Activated T-cell treated with anti-CD3 and anti-CD28 coated beads, Interleukin-2, amount 50 U/mL, for 24 hours (primary cell): ENCODE measurements around the gene MAP2K6.

ENCODE experiments used
- DNase-seq: peaks from one replicate; pipeline ENCODE4 v3.0.0-alpha.2; 2020
- H3K27ac Mint-ChIP-seq: 2 replicates; pipeline ENCODE4 v1.8.0; 2020; ENCODE audit warnings: mild to moderate bottlenecking, mixed read lengths
- H3K27me3 Mint-ChIP-seq: 2 replicates; pipeline ENCODE4 v1.8.0; 2020; ENCODE audit warnings: mixed read lengths
- H3K36me3 Mint-ChIP-seq: 2 replicates; pipeline ENCODE4 v1.8.0; 2020; ENCODE audit warnings: low read depth, mixed read lengths
- H3K4me1 Mint-ChIP-seq: 2 replicates; pipeline ENCODE4 v1.8.0; 2020; ENCODE audit warnings: low read depth, mixed read lengths
- H3K4me3 Mint-ChIP-seq: 2 replicates; pipeline ENCODE4 v1.8.0; 2020; ENCODE audit warnings: mild to moderate bottlenecking, moderate library complexity, mixed read lengths
- H3K9me3 Mint-ChIP-seq: 2 replicates; pipeline ENCODE4 v1.8.0; 2020; ENCODE audit warnings: mixed read lengths

The MAP2K6 gene

DNA sequence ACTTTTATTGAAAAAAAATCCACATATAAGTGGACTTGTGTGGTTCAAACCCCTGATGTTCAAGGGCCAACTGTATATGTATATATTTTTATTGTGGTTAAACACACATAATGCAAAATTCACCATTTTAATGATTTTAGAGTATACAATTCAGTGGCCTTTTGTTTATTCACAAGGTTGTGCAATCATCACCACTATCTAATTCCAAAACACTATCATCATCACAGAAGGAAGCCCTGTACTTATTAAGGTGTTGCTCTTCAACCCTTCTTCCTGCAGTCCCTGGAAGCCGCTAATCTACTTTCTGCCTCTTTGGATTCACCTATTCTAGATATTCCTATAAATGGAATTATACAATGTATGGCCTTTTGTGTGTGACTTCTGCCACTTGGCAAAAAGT is 23.0 kb downstream of the MAP2K6 start:
- Mint-ChIP-seq H3K27ac (no peak overlapping the region), H3K4me3 (no peak overlapping the region), H3K27me3 (no peaks in the 10 kb centered on the region), H3K9me3 (peaks cover 19% of the 10 kb centered on the region), H3K36me3 (peaks cover 18% of the 10 kb centered on the region), H3K4me1 (peaks cover 14% of the 10 kb centered on the region)
- no peak for DNase-seq

DNA sequence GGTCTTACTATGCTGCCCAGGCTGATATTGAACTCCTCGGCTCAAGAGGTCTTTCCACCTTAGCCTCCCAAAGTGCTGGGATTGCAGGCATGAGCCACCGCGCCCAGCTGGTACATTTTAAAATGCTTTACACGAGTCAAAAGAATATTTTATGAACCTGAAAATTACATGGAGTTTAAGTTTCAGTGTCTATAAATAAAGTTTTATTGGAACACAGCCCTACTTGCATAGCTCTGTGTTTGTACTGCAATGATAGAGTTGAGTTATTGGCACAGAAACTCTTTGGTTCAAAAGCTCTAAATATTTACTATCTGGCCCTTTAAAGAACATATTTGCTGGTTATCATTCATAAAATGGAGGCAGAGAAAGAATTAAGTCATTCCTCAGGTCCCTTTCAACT is 24.3 kb downstream of the MAP2K6 start:
- Mint-ChIP-seq H3K27ac (no peak overlapping the region), H3K4me3 (no peak overlapping the region)

DNA sequence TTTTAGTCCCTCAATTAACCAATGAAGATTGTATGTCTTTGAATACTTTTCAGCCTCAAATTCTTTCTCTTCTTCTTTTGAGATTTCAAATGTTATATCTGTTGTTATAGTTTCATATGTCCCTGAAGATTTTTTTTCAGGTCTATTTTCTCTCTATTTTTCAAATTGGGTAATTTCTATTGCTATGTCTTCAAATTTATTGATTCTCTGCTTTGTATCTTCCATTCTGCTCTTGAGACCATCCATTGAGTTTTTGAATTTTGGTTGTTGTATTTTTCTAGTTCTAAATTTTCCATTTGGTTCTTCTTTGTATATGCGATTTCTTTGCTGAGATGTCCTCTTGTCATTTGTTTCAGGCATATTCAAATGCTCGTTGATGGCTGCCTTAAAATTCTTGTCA is 26.7 kb downstream of the MAP2K6 start:
- DNase-seq: no peak
- H3K27ac Mint-ChIP-seq: no peak overlapping the region
- H3K9me3 Mint-ChIP-seq: peaks cover 19% of the 10 kb centered on the region
- H3K4me1 Mint-ChIP-seq: peaks cover 23% of the 10 kb centered on the region
- no peak overlapping the region for H3K4me3 Mint-ChIP-seq
- peaks cover 18% of the 10 kb centered on the region for H3K36me3 Mint-ChIP-seq
- no peaks in the 10 kb centered on the region for H3K27me3 Mint-ChIP-seq

More for the DNA sequence above, 24.3 kb downstream of the MAP2K6 start:
- H3K36me3 Mint-ChIP-seq: peaks cover 18% of the 10 kb centered on the region
- H3K4me1 Mint-ChIP-seq: peaks cover 11% of the 10 kb centered on the region
- H3K9me3 Mint-ChIP-seq: peaks cover 19% of the 10 kb centered on the region
- DNase-seq: no peak
- no peaks in the 10 kb centered on the region for H3K27me3 Mint-ChIP-seq

DNA sequence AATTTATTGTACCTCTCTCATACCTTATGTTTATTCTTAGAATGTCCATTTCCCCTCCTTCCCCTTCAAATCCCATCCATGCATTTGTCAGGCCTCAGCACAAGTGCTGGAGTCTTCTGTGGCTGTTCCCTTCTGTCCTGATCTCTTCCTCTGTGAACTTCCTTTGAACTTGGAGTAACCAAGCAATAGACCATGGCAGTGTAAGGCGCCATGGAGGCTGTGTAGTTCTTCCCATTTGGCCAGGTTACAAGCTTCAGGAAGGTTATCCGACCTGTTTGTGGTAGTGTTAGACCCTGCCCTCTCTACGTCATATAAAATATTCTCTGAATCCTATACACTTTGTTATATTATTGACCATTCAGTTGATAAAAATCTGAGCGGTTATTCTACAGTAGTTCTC is 28.6 kb downstream of the MAP2K6 start:
- H3K4me3 Mint-ChIP-seq: no peak overlapping the region
- peaks cover 24% of the 10 kb centered on the region for H3K36me3 Mint-ChIP-seq
- H3K4me1 Mint-ChIP-seq: peaks cover 23% of the 10 kb centered on the region
- DNase-seq: no peak
- H3K27me3 Mint-ChIP-seq: no peaks in the 10 kb centered on the region
- peaks cover 19% of the 10 kb centered on the region for H3K9me3 Mint-ChIP-seq
- no peak overlapping the region for H3K27ac Mint-ChIP-seq

DNA sequence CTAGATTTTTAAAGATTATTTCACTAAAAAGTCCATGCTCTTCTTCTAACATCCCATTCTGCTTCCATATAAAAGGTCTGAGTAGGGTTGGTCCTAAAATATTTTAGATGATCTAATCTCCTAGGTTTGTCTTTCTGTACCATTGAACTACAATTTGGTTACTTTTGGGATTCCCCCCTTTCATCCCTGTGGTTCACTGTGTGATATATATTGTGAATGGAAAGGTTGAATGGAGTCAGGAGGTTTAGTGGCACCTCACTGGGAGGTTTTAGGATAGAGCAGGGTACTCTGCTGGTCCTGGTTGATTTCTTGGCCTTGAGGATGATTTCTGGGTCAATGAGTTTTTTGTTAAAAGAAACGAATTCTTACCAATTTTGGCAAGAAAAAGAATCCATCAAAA is 29.5 kb downstream of the MAP2K6 start:
- H3K27ac Mint-ChIP-seq: no peak overlapping the region

DNA sequence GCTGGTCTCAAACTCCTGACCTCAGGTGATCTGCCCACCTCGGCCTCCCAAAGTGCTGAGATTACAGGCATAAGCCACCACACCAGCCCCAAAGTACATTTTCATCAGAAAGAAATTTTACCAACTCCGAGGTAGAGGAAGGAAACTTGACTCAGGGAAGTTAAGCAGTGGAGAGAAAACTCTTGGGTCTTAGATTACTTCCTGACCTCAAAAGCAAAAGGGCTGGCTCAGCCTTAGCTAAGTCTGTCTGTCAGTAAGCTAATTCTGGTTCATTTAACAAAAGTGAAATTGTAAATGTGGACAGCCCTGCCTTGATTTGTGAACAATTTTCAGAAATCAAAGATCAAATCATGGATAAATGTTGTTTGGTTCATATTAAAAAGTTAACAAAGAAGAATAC is 30.6 kb downstream of the MAP2K6 start:
- H3K4me3 Mint-ChIP-seq: no peak overlapping the region
- H3K27me3 Mint-ChIP-seq: no peaks in the 10 kb centered on the region
- peak overlapping the region; percentile 57 for H3K27ac Mint-ChIP-seq
- H3K9me3 Mint-ChIP-seq: peaks cover 9% of the 10 kb centered on the region
- DNase-seq: no peak
- peaks cover 14% of the 10 kb centered on the region for H3K36me3 Mint-ChIP-seq
- H3K4me1 Mint-ChIP-seq: peaks cover 19% of the 10 kb centered on the region

More for the DNA sequence above, 29.5 kb downstream of the MAP2K6 start:
- no peak for DNase-seq
- Mint-ChIP-seq H3K36me3 (peaks cover 22% of the 10 kb centered on the region), H3K27me3 (no peaks in the 10 kb centered on the region), H3K4me3 (no peak overlapping the region), H3K9me3 (peaks cover 16% of the 10 kb centered on the region), H3K4me1 (peaks cover 22% of the 10 kb centered on the region)

DNA sequence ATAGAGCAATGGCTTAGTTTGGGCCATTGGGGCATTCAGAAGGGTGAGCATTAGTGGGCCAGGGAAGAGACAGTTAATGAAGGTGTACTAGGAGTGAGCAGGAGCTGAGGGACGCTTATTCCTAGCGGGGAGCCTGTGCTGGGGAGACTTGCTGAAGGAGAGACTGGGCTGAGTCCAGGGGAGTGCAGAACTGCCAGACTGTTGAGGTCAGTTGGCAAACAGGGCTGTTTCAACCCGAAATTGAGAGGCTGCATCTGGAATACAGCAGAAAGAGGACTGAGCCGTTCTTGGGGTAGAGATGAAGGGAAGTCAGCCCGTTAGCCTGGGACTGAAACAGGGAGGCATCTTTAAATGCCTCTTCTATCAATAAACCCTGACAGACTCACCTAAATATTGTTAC is 33.2 kb downstream of the MAP2K6 start:
- H3K27me3 Mint-ChIP-seq: no peaks in the 10 kb centered on the region
- no peak overlapping the region for H3K27ac Mint-ChIP-seq
- peaks cover 7% of the 10 kb centered on the region for H3K36me3 Mint-ChIP-seq
- H3K4me3 Mint-ChIP-seq: no peak overlapping the region
- H3K4me1 Mint-ChIP-seq: peaks cover 37% of the 10 kb centered on the region
- H3K9me3 Mint-ChIP-seq: no peaks in the 10 kb centered on the region
- no peak for DNase-seq

DNA sequence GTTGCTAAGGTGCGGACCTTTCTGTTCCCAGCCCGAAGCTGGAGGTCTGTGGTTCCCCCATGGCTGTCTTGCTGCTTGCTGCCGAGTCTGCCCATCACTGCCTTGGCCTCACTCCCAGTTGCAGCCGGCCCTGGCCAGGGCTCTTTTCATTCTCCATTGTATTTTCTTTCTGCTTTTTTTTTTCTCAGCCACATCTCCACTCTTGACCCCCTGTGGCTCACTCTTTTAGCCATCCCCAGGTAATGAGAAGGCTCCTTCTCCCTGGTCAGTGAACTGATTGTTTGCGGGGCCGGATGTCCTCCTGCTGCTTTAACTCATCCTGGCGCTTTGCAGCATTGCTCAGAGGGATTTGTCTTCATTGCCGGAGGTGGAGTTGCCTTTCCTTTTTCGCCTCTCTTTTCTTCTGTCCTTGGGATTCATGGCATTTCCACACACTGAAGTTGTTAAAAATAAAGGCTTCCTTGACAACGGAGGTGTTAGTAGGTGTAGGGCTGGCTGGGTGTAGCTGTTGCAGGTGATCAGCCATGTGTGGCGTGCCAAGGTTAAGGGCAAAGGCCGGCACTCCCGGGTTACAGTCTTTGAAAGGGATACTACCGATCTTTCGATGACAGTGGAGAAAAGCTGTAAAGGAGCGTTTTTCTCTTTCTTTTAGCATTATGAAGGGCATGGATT is 34.1 kb downstream of the MAP2K6 start:
- peaks cover 39% of the 10 kb centered on the region for H3K4me1 Mint-ChIP-seq
- no peaks in the 10 kb centered on the region for H3K9me3 Mint-ChIP-seq
- H3K27ac Mint-ChIP-seq: no peak overlapping the region
- no peak for DNase-seq
- H3K4me3 Mint-ChIP-seq: no peak overlapping the region
- H3K27me3 Mint-ChIP-seq: no peaks in the 10 kb centered on the region
- H3K36me3 Mint-ChIP-seq: peaks cover 7% of the 10 kb centered on the region

DNA sequence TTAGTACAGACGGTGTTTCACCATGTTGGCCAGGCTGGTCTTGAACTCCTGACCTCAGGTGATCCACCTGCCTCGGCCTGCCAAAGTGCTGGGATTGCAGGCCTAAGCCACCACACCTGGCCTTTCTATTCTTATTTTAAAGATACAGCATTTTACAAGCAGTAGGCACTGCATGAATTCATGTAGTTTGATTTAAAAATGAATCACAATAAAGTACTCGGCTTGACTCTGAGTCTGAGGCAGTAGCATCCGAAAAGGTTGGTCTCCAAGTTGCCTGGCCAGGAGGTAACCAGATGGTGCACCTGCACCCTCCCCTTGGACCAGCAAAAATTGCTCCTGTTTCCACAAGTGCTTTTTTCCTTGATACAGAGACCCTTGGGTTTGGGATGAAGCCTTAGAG is 35.6 kb downstream of the MAP2K6 start:
- H3K36me3 Mint-ChIP-seq: peaks cover 7% of the 10 kb centered on the region
- DNase-seq: no peak
- H3K4me3 Mint-ChIP-seq: no peak overlapping the region
- H3K4me1 Mint-ChIP-seq: peaks cover 28% of the 10 kb centered on the region
- H3K27me3 Mint-ChIP-seq: no peaks in the 10 kb centered on the region
- H3K9me3 Mint-ChIP-seq: no peaks in the 10 kb centered on the region
- H3K27ac Mint-ChIP-seq: no peak overlapping the region

DNA sequence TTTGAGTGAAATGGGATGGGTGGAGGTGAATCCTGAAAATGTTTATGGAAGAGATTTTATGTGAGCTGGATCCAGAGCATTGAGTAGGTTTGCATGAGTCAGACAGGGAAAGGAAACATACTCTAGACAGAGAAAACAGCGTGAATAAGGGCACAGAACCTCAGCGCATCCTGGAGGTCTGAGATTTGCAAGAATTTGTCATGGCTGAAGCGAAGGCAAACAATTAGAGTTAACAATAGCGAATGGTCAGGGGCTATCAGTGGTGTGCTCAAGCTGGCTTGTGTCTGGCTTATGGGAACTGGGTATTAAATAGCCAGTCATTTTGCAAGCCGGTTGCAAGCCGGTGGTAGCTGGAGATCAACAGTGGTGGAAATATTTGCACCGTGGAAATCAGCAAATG is 36.4 kb downstream of the MAP2K6 start:
- peaks cover 24% of the 10 kb centered on the region for H3K4me1 Mint-ChIP-seq

DNA sequence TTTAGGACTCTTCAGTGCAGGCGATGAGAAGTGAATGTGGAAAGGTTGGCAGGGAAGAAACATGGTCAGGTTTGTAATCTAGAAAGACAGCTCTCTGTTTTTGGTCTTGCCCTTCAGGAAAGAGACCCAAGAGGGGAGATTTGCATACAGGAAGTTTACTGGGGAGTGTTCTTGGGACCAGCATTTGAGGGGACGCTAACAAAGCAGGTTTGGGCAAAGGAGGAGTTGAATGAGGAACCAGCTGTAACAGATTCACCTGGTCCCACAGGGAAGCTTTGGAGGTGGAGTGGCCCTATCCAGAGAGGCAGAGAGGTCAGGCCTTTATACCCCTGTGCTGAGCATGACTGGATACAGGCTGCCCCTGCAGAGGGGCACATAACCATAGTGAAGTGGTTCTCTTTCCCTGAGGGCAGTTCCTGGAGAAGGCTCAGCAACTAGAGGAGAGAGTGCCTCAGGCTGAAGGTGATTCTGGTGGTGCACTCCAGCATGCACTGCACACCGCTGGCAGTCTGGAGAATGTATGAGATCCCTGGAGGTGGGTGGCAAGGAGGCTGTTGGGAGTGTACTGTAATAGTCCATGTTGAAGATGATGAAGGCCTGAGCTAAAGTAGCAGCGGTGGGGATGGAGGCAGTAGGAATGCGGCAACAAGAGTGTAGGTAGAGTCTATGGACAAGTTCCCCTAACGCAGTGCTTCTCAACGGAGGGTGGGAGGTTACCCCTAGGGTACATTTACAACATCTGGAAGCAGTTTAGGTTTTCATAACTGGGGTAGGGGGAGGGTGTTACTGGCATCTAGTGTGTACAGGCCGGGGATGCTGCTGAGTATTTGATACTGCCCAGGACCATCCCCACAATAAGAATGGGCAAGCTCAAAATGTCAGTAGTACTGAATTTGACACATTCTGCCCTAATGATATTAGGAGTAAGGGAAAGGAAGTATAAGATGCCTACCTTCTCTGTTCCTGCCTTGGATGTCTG is 37.2 kb downstream of the MAP2K6 start:
- Mint-ChIP-seq H3K4me3 (no peak overlapping the region), H3K4me1 (peaks cover 28% of the 10 kb centered on the region), H3K9me3 (no peaks in the 10 kb centered on the region), H3K27me3 (no peaks in the 10 kb centered on the region), H3K27ac (no peak overlapping the region), H3K36me3 (peaks cover 6% of the 10 kb centered on the region)
- DNase-seq: no peak

More for the DNA sequence above, 36.4 kb downstream of the MAP2K6 start:
- Mint-ChIP-seq H3K9me3 (no peaks in the 10 kb centered on the region), H3K27me3 (no peaks in the 10 kb centered on the region), H3K36me3 (peaks cover 7% of the 10 kb centered on the region), H3K27ac (no peak overlapping the region), H3K4me3 (no peak overlapping the region)
- no peak for DNase-seq

DNA sequence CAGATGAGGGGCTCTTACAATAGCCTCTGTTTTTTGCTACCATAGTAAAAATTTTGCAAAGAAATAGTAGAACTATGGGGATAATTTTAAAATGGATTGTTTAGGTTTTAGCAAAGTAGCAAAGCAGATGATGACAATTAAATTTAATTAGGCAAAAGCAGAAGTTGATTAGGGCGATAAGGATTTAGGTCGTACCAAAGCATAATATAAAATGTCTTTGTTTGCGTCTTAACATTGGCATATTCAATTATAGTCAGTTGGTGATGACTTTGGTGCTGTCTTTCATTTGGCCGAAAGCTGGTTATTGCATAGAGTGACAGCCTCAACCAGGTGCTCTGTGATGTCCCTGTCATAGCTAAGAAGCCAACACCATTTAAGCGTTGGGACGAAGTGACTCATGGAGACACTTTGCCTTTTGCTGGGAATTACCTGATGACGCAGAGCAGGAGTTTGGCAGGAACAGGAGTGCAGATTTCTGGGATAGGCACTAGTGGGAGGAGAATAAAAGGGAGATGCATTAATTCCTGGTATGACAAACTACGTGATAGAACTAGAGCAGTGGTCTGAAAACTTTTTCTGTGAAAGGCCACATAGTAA is 38.3 kb downstream of the MAP2K6 start:
- H3K27me3 Mint-ChIP-seq: no peaks in the 10 kb centered on the region
- no peak overlapping the region for H3K27ac Mint-ChIP-seq
- H3K4me1 Mint-ChIP-seq: peaks cover 32% of the 10 kb centered on the region
- no peak overlapping the region for H3K4me3 Mint-ChIP-seq
- H3K9me3 Mint-ChIP-seq: no peaks in the 10 kb centered on the region
- peaks cover 4% of the 10 kb centered on the region for H3K36me3 Mint-ChIP-seq
- DNase-seq: no peak

DNA sequence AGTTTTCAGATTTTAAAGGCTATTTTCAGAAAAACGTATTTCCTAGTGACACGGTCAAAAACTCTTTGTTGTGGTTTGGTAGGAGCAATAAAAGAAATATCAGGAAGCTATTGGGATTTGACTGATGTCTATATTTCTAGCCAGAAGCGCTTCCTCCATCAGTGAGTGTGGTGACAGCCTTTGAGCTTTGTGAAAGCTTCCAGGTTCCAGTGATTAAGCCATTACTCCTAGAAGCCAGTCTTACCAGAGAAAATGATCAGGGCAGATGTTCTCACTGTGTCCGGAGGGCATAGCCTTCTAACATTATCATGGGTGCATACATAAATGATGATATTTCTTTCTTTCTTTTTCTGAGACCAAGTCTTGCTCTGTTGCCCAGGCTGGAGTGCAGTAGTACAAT is 39.6 kb downstream of the MAP2K6 start:
- no peak overlapping the region for H3K4me3 Mint-ChIP-seq
- no peak overlapping the region for H3K27ac Mint-ChIP-seq
- H3K9me3 Mint-ChIP-seq: no peaks in the 10 kb centered on the region
- no peaks in the 10 kb centered on the region for H3K36me3 Mint-ChIP-seq
- H3K4me1 Mint-ChIP-seq: peaks cover 38% of the 10 kb centered on the region
- no peak for DNase-seq
- no peaks in the 10 kb centered on the region for H3K27me3 Mint-ChIP-seq

DNA sequence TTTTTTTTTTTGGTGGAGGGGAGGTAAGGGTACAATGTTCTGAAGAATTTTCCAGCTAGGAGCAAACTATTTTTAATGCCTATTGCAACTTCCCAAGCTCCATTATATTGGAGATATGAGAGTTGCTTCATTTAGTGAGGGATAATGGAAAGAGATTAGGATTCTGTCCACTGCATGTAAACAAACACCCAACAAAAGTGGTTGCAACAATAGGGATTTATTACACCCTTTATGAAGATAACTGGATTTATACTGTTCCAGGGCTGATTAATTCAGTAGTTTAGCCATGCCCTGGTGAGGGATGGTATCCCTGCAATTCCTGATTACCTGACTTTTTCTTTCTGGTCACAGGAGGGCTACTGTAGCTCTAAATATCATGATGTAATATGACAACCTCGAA is 40.5 kb downstream of the MAP2K6 start:
- H3K9me3 Mint-ChIP-seq: no peaks in the 10 kb centered on the region
- no peak overlapping the region for H3K4me3 Mint-ChIP-seq
- H3K27me3 Mint-ChIP-seq: no peaks in the 10 kb centered on the region
- DNase-seq: no peak
- peaks cover 36% of the 10 kb centered on the region for H3K4me1 Mint-ChIP-seq
- no peaks in the 10 kb centered on the region for H3K36me3 Mint-ChIP-seq
- H3K27ac Mint-ChIP-seq: no peak overlapping the region

DNA sequence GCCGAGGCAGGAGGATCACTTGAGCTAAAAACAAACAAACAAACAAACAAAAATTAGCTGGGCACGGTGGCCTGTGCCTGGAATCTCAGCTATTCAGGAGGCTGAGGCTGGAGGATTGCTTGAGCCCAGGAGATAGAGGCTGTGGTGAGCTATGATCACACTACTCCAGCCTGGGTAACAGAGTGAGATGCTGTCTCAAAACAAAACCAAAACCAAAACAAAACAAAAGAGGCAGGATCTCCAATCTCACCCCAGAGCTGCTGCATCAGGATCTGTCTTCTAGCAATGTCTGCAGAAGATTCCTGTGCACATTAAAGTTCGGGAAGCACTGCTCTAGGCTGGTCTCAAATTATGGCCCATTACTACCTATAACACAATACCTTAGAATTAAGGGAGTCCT is 43.1 kb downstream of the MAP2K6 start:
- Mint-ChIP-seq H3K4me1 (peaks cover 20% of the 10 kb centered on the region), H3K27ac (no peak overlapping the region), H3K4me3 (no peak overlapping the region), H3K27me3 (no peaks in the 10 kb centered on the region), H3K36me3 (no peaks in the 10 kb centered on the region), H3K9me3 (no peaks in the 10 kb centered on the region)
- no peak for DNase-seq
